Activated CD4-positive, CD25-positive, alpha-beta regulatory T cell treated with anti-CD3 and anti-CD28 coated beads, Interleukin-2, amount 50 U/mL, for 72 hours (primary cell): Measurements from ENCODE around the gene KMT2B.
A peak's percentile ranks its signal among the peaks of the same experiment; 100 is the strongest.
"Not testable (repeated sequence)": the region's sequence is repeated elsewhere in the genome, so short reads cannot be mapped to it uniquely, and the experiment has no call there.

Experiments
- DNase-seq: peaks from one replicate; pipeline ENCODE4 v3.0.0; 2021

Gene KMT2B

DNA sequence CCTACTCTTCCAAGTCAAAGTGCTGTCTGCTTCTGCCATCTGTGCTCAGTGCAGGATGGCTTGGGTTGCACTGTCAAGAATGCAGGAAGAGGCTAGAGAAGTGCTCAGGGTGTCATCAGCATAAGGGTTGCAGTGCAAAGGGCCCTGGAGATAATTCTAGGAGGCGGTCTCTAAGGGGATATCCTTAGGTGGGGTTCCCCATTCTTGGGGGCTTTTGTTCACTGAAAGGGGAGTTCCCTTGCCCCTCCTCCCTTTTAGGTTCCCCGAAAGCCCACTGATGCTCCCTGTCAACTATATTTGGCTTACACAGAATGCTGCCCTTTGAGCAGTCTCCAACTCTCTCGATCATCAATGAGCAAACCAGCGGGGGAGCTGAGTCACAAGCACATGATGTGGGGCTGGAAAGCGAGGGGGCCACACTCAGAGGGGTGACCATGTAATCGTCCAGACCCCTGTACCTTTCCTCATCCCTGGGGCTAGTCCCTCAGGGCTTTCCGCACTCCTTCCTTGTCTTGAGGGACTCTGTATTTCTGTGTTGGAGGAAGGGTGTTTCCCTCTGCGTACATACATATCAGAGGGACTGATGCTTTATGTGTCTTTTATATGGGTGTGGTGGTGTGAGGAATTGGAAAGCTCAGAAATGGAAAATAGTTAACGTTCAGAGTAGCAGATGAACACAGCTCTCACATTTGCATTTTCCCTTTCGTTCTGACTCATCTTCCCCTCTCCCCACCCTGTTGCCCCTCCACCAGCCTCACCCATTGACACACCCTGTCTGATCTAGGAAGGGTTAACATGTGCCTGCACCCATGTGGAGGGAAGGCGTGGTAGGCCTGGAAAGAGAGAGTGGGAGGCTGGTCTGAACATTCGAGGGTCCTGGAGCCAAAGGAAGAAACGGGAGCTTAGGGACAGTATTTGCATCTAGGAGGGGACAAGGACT lies 6.7 kb upstream of the KMT2B start:
- peak; percentile 63 for DNase-seq

DNA sequence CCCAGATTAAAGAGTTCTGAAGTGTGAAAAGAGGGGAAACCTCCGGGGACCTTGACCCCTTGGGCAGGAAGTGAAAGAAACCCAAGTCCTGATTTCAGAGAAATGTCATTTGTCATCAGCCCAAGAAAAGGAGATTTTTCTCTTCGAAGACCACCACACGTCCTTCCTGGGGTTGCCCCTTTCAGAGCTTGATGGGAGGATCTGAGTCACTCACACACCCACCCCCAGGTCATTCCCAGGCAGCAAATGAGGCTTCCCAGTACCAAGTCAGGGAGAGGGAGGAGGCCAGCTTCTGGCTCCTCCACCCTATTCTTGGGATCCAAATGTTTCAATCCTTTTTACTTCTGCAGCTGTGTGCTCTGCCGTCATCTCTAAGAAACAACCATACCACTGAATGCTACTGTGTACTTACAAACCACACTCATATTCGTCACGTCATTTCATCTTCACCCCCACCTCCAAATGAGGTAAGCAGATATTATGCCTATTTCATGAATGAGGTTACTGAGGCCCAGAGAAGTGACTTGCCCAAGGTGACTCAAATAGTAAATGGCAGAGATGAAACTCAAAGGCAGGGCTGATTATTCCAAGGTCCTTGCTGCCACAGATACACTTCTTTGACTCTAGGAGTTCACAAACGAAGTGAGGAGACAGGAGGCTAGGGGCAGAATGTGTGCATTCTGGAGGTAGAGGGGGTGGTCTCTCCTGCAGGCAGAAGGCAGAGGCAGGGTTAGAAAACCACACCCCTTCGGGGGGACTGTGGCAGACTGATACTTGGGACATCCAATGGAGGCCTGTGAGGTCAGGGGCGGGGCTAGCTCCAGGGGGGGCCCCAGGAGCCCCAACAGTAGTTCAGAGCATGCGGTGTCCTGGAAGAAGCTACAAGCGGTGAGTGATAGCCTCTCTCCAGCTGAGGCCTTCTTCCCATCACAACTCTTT lies 5.0 kb upstream of the KMT2B start:
- DNase-seq = peak; percentile 76

DNA sequence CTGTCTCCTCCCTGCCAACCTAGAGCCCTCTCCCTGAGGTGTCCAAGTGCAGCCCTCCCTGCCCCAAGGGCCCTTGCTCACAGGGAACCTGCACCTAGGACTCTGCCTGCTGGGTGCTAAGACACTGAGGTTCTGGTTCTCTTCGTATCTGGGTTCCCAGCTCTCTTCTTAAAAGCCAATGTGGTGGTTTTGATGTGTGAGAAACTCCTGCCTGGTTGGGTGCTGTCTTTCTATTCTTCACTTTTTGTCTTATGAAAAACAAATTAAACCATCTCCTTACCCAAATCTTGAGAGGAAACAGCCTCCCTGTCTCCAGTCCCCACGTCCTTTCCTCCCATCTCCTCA lies 4.3 kb upstream of the KMT2B start:
- DNase-seq = no peak

DNA sequence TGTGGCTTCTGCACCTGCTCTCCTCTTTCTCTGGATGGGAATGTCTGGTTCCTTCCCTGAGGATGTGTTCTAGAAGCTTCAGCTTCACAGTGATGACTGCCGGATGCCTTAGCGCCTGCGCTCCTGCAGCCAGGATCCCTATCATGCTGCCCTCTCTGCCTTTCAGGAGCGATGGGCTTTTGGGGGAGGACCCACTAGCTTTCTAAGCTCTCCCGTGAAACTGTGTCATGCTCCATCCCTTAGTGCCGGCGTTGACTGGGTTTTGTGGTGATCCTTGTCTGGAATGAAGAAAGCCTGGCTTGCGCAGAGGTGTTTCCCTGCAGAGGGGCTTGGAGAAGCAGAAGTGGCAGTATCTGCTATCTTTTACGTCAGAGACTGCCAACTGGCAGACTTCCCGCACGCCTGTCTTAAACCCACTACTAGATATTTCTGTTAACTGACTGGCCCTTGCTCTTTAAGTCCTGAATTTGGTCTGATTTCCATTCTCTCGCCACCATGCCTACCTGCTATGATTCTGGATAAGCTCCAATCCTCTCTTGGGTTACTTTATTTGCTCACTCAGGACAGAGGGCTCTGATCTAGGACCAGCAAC lies 3.8 kb upstream of the KMT2B start:
- DNase-seq = no peak

DNA sequence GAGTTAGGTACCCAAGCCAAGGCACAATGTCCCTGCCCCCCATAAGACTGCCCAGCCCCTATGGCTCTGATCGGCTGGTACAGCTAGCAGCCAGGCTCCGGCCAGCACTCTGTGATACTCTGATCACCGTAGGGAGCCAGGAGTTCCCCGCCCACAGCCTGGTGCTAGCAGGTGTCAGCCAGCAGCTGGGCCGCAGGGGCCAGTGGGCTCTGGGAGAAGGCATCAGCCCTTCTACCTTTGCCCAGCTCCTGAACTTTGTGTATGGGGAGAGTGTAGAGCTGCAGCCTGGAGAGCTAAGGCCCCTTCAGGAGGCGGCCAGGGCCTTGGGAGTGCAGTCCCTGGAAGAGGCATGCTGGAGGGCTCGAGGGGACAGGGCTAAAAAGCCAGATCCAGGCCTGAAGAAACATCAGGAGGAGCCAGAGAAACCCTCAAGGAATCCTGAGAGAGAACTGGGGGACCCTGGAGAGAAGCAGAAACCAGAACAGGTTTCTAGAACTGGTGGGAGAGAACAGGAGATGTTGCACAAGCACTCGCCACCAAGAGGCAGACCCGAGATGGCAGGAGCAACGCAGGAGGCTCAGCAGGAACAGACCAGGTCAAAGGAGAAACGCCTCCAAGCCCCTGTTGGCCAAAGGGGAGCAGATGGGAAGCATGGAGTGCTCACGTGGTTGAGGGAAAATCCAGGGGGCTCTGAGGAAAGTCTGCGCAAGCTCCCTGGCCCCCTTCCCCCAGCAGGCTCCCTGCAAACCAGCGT lies 3.0 kb upstream of the KMT2B start:
- DNase-seq = no peak

DNA sequence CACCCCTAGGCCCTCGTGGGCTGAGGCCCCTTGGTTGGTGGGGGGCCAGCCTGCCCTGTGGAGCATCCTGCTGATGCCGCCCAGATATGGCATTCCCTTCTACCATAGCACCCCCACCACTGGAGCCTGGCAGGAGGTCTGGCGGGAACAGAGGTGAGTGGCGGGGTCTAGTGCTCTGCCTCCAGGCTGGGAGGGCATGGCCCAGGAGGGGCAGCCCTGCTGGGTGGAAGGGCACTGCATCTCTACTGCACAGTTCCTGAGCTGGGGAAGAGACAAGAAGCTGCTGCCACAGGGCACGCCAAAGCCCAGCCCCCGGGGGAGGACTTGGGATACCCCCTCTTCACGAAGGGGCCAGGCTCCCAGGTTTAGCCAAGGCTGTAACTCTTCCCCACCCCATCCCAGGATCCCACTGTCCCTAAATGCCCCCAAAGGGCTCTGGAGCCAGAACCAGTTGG lies 2.4 kb upstream of the KMT2B start:
- no peak for DNase-seq

DNA sequence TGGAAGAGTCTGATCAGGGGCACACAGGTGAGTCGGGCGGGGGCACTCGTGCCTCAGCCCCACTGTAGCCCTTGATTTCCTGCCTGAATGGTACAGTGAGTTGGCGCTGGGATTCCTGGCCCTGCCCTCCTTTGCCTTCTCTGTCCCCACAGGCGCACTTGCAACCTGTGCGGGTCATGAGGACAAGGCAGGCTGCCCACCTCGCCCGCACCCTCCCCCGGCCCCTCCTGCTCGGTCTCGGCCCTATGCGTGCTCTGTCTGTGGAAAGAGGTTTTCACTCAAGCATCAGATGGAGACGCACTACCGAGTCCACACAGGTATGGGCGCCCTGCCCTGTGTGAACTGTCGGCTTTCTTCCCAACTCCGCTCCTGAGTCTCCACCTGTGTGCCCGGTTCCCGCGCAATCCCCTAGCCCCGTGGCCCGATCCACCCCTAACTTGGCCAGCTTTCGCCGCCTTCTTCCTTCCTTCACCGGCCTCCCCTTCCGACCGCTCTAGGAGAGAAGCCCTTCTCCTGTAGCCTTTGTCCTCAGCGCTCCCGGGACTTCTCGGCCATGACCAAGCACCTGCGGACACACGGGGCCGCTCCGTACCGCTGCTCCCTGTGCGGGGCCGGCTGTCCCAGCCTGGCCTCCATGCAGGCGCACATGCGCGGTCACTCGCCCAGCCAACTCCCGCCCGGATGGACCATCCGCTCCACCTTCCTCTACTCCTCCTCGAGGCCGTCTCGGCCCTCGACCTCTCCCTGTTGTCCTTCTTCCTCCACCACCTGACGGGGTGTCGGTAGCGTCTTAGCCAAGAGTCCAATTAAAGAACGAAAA lies 1.6 kb upstream of the KMT2B start:
- DNase-seq = no peak

DNA sequence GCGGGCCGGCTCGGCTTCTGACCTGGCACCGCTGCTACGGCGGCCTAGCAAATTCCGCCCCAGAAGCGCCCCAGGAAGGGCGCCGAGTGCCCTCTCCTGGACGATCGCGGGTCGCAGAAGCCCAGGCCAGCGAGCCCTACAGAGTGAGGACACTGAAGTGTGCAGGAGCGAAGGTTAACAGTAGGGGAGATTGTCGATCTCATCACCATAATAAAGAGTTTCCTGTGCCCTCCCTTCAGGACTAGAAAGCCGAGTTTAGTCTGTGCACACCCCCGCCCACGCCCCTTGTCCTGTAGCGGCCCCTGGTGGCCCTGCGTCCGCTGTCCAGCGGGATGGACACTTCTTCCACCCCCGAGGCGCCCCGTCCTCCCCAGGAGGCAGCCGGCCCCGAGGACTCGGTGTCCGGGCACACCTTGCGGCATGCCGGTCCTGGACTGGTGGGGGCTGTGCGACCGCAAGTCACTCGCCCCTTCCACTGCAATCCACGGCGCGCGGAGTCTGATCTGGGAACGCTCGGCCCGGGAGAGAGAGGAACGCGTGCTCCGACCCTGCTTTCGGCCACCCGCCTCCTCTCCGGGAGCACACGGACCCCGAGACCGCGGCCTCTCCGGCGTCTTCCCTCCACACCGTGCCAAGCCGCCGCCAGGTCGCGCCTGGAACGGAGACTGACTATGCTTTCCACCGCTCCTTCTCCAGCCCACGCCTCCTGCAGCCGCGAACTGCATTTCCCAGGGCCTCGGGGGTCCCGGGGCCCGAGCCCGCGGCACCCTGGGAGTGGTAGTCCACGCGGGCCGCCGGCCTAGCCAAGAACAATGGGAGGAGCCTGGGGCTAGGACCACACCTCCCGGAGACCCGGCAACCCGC lies 770 bp upstream of the KMT2B start:
- peak; percentile 88 for DNase-seq

DNA sequence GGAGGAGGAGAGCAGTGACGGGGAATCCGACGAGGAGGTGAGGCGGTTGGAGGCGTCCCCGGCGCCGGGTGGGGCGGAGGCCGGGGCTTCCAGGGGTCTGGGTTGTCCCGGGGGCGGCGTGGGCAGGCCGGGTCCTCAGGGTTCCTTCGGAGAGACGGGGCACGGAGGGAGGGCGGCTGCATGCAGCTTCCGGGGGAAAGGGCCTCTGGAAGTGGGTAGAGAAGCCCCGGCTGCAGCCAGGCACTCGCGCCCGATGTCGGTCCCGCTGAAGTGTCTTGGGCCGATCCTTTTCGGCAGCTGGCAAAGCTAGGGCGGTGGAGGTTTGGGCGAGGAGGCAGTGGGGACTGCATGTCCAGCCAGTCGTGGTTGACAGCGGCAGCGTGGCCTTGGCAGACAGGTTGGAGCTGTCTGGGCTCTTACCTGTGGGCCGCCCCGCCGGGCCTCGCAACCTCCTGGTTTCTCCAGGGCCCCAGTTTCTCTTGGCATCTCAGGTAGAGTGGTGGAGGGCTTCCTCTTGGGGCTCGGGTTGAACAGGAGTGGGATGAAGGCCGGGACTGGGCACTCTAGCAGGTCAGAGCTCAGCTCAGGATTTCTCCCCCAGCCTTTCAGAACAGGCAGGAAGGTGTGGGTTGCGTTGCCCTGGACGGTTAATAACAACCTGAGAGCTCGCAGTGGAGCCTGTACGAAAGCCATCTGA lies 690 bp downstream of the KMT2B start:
- DNase-seq = peak; percentile 59

DNA sequence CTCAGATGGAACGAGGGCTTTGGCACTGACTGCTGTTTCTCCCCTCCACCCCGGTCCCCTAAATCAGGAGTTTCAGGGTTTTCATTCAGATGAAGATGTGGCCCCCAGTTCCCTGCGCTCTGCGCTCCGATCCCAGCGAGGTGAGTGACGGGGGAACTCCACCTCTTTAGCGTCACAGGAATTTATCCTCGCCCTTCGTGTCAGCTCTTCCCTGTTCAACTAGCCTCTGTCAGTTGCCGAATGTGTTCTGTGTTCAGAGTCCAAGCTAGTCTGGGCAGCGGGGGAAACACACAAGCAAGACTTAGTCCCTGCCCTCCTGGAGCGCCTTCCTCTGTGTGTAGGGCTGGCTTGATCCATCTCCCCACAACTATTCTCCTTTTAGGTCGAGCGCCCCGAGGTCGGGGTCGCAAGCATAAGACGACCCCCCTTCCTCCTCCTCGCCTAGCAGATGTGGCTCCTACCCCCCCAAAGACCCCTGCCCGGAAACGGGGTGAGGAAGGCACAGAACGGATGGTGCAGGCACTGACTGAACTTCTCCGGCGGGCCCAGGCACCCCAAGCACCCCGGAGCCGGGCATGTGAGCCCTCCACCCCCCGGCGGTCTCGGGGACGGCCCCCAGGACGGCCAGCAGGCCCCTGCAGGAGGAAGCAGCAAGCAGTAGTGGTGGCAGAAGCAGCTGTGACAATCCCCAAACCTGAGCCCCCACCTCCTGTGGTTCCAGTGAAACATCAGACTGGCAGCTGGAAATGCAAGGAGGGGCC lies 1.8 kb downstream of the KMT2B start:
- DNase-seq = no peak

DNA sequence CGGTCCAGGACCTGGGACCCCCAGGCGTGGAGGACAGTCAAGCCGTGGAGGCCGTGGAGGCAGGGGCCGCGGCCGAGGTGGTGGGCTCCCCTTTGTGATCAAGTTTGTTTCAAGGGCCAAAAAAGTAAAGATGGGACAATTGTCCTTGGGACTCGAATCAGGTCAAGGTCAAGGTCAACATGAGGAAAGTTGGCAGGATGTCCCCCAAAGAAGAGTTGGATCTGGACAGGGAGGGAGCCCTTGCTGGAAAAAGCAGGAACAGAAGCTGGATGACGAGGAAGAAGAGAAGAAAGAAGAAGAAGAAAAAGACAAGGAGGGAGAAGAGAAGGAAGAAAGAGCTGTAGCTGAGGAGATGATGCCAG lies 2.3 kb downstream of the KMT2B start:
- DNase-seq = no peak

DNA sequence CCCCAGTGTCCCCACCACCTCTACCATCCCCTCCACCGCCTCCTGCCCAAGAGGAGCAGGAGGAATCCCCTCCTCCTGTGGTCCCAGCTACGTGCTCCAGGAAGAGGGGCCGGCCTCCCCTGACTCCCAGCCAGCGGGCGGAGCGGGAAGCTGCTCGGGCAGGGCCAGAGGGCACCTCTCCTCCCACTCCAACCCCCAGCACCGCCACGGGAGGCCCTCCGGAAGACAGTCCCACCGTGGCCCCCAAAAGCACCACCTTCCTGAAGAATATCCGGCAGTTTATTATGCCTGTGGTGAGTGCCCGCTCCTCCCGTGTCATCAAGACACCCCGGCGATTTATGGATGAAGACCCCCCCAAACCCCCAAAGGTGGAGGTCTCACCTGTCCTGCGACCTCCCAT lies 2.8 kb downstream of the KMT2B start:
- DNase-seq = no peak

DNA sequence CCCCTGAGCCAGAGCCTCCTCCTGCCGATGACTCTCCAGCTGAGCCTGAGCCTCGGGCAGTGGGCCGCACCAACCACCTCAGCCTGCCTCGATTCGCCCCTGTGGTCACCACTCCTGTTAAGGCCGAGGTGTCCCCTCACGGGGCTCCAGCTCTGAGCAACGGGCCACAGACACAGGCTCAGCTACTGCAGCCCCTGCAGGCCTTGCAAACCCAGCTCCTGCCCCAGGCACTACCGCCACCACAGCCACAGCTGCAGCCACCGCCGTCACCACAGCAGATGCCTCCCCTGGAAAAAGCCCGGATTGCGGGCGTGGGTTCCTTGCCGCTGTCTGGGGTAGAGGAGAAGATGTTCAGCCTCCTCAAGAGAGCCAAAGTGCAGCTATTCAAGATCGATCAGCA lies 3.6 kb downstream of the KMT2B start:
- DNase-seq = no peak

DNA sequence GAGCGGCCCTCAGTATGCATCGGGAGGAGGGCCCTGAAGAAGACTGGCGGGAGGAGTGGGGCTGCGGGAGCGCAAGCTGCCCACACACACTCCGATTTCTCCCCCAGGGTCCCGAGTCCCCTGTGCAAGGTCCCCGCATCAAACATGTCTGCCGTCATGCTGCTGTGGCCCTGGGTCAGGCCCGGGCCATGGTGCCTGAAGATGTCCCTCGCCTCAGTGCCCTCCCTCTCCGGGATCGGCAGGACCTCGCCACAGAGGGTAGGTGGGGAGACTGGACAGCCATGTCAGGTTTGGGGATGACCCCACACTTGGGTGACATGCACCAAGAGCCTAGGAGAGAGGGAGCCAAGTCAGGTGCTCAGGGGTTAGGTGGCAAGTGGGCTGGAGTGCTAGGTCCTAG lies 4.7 kb downstream of the KMT2B start:
- no peak for DNase-seq

DNA sequence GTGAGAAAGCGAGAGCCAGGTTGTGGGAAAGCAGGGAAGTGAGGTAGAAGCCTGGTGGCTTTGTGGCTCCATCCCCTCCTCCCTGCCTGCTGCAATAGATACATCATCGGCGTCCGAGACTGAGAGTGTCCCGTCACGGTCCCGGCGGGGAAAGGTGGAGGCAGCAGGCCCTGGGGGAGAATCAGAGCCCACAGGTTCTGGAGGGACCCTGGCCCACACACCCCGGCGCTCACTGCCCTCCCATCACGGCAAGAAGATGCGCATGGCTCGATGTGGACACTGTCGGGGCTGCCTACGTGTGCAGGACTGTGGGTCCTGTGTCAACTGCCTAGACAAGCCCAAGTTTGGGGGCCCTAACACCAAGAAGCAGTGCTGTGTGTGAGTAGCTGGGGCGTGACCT lies 5.1 kb downstream of the KMT2B start:
- no peak for DNase-seq

DNA sequence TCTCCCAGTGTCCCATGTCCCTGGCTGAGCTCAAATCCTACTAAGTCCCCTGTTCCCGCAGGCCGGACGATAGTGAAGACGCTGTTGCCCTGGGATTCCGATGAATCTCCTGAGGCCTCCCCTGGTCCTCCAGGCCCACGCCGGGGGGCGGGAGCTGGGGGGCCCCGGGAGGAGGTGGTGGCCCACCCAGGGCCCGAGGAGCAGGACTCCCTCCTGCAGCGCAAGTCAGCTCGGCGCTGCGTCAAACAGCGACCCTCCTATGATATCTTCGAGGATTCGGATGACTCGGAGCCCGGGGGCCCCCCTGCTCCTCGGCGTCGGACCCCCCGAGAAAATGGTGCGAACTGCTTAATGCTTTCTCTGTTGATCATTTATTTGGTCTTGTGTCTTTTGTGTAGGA lies 5.9 kb downstream of the KMT2B start:
- no peak for DNase-seq

DNA sequence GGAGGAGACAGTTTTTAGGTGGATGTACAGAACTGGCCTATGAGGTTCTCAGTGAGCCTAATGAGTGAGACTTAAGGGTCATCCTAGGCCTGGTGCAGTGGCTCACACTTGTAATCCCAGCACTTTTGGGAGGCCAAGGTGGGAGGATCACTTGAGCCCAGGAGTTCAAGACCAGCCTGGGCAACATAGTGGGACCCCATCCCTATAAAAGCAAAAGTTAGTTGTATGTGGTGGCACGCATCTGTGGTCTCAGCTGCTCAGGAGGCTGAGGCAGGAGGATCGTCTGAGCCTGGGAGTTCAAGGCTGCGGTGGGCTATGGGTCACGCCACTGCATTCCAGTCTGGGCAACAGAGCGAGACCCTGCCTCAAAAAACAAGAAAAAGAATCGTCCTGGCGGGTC lies 6.3 kb downstream of the KMT2B start:
- not testable (repeated sequence) for DNase-seq

DNA sequence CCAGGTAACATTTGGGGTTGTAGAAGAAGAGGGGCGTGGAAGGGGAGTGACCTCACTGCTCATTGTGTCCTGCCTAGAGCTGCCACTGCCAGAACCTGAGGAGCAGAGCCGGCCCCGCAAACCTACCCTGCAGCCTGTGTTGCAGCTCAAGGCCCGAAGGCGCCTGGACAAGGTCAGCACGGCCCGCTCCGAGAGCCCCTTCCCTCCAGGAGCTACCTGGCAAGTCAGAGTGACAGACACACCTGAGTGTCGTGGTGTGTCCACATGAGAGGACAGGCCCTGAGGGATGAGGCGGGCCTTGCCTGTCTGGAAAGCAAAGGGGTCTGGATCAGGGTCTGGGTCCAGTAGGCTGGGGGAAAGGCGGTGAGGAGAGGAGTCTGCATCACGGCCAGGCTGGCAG lies 6.8 kb downstream of the KMT2B start:
- DNase-seq = no peak

DNA sequence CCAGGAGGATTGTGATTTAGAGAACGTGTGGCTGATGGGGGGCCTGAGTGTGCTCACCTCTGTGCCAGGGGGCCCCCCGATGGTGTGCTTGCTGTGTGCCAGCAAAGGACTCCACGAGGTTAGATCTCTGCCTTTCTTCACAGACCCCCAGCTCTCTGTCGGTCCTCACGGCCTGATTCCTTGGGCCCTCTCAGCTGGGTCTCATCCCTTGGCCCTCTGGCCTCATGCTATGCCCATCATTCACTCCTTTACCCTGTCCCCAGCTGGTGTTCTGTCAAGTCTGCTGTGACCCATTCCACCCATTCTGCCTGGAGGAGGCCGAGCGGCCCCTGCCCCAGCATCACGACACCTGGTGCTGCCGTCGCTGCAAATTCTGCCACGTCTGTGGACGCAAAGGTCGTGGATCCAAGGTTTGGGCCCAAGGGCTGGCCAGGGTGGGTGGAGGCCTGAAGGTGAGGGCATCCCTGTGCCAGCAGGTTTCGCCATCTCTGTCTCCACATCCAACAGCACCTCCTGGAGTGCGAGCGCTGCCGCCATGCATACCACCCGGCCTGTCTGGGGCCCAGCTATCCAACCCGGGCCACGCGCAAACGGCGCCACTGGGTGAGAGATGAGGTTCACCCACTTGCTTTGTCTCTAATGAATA lies 7.5 kb downstream of the KMT2B start:
- DNase-seq = no peak
